Erythroblast (primary cell): ENCODE measurements around the gene MACROH2A2.

Experiments
- DNase-seq, 2 experiments: peaks; one replicate each; lab custom pipeline; 2025; lab: John Stamatoyannopoulos, UW
- GATA1 ChIP-seq: IDR thresholded peaks from 2 replicates; pipeline ENCODE4 v1.6.1; 2011; ENCODE audit warnings: low read depth, mild to moderate bottlenecking, control low read depth, low read length, moderate library complexity
- POLR2A ChIP-seq: IDR thresholded peaks from 2 replicates; pipeline ENCODE4 v1.6.1; 2011; ENCODE audit warnings: mild to moderate bottlenecking, low read length

MACROH2A2 gene

GRCh38 chr10:70053841-70054288 lies 1.2 kb downstream of the MACROH2A2 start:
- no peak for TF ChIP-seq POLR2A
- TF ChIP-seq GATA1, result no peak
- no peak for DNase-seq

- TF ChIP-seq GATA1 (no peak), POLR2A (no peak)
- no peak for DNase-seq
These were observed 2.3 kb downstream of the MACROH2A2 start for GRCh38 chr10:70054902-70055301.

GRCh38 chr10:70055550-70055949 lies 2.9 kb downstream of the MACROH2A2 start:
- no peak for DNase-seq
- TF ChIP-seq GATA1 (no peak), POLR2A (no peak)

GRCh38 chr10:70057306-70057705 lies 4.7 kb downstream of the MACROH2A2 start:
- no peak for TF ChIP-seq GATA1
- no peak for TF ChIP-seq POLR2A
- no peak for DNase-seq

GRCh38 chr10:70060389-70060788 lies 7.7 kb downstream of the MACROH2A2 start:
- DNase-seq, result no peak
- TF ChIP-seq POLR2A (no peak), GATA1 (no peak)

- DNase-seq, result no peak
- no peak for TF ChIP-seq POLR2A
- TF ChIP-seq GATA1, result no peak
These were observed 10.9 kb downstream of the MACROH2A2 start for GRCh38 chr10:70063418-70064098.

- TF ChIP-seq POLR2A (no peak), GATA1 (no peak)
- no peak for DNase-seq
These were observed 11.8 kb downstream of the MACROH2A2 start for GRCh38 chr10:70064486-70064885.

- TF ChIP-seq POLR2A (no peak), GATA1 (no peak)
- no peak for DNase-seq
These were observed 13.5 kb downstream of the MACROH2A2 start for GRCh38 chr10:70066190-70066589.

GRCh38 chr10:70067586-70067985 lies 14.9 kb downstream of the MACROH2A2 start:
- DNase-seq, result no peak
- TF ChIP-seq POLR2A (no peak), GATA1 (no peak)

- TF ChIP-seq GATA1 (no peak), POLR2A (no peak)
- DNase-seq, result no peak
These were observed 16.3 kb downstream of the MACROH2A2 start for GRCh38 chr10:70068925-70069324.

- DNase-seq, result no peak
- no peak for TF ChIP-seq GATA1
- no peak for TF ChIP-seq POLR2A
These were observed 16.7 kb downstream of the MACROH2A2 start for GRCh38 chr10:70069346-70069745.

GRCh38 chr10:70070834-70071233 lies 18.2 kb downstream of the MACROH2A2 start:
- DNase-seq, result no peak
- TF ChIP-seq GATA1, result no peak
- no peak for TF ChIP-seq POLR2A

GRCh38 chr10:70074165-70074564 lies 21.5 kb downstream of the MACROH2A2 start:
- TF ChIP-seq GATA1 (no peak), POLR2A (no peak)
- no peak for DNase-seq

GRCh38 chr10:70074971-70075370 lies 22.3 kb downstream of the MACROH2A2 start:
- DNase-seq, result no peak
- TF ChIP-seq POLR2A (no peak), GATA1 (no peak)

- DNase-seq, result no peak
- no peak for TF ChIP-seq POLR2A
- no peak for TF ChIP-seq GATA1
These were observed 25.7 kb downstream of the MACROH2A2 start for GRCh38 chr10:70078329-70078728.
